Keratinocyte (primary cell): ENCODE data around the gene CSH1. TPM values are rescaled to one million over a fixed set of nuclear protein-coding genes. Genes with fewer than 3 reads are reported as not detected.
A peak's percentile ranks its signal among the peaks of the same experiment; 100 is the strongest.

ENCODE experiments used
- DNase-seq: peaks from one replicate; pipeline ENCODE4 v3.0.0-alpha.2; 2011; ENCODE audit warnings: low read depth, missing footprints, low spot score
- FAIRE-seq: peaks from 2 replicates; lab custom pipeline; 2011; peaks lifted over from hg19 to GRCh38; lab: Jason Lieb, UNC
- H2AFZ ChIP-seq: 2 replicates; pipeline ENCODE4 v1.6.0; 2012; ENCODE audit warnings: low read length, control low read depth, inconsistent platforms; ENCODE audit not compliant: control insufficient read depth
- H3K27ac ChIP-seq: 2 replicates; pipeline ENCODE4 v1.5.1; 2011; ENCODE audit warnings: low read length; ENCODE audit not compliant: control insufficient read depth, insufficient read depth
- H3K27me3 ChIP-seq: 3 replicates; pipeline ENCODE4 v1.6.0; 2011; ENCODE audit warnings: low read length; ENCODE audit not compliant: control insufficient read depth, insufficient read depth; ENCODE audit errors: extremely low read depth
- H3K36me3 ChIP-seq, 2 experiments: 2 replicates in 1 of 2; 3 replicates in 1 of 2; pipeline ENCODE4 v1.5.1; 2011; ENCODE audit warnings: low read length in 2 of 2, mild to moderate bottlenecking in 1 of 2; ENCODE audit not compliant: control insufficient read depth in 2 of 2, insufficient read depth in 2 of 2; ENCODE audit errors: extremely low read depth in 1 of 2
- H3K4me1 ChIP-seq: 3 replicates; pipeline ENCODE4 v1.5.1; 2011; ENCODE audit warnings: low read length; ENCODE audit not compliant: control insufficient read depth, insufficient read depth; ENCODE audit errors: extremely low read depth
- H3K4me2 ChIP-seq: 3 replicates; pipeline ENCODE4 v1.6.0; 2011; ENCODE audit warnings: low read depth, low read length; ENCODE audit not compliant: control insufficient read depth, insufficient read depth; ENCODE audit errors: extremely low read depth
- H3K4me3 ChIP-seq, 3 experiments: fragments of 200-600 bp in 1 of 3; sonication (generic) in 1 of 3; 2 replicates in 2 of 3; 3 replicates in 1 of 3; pipeline ENCODE4 v1.5.1; 2011 to 2016; ENCODE audit warnings: low read length in 3 of 3, mild to moderate bottlenecking in 3 of 3, control low read depth in 2 of 3, inconsistent platforms in 1 of 3, low read depth in 1 of 3, mixed read lengths in 1 of 3, mixed run types in 1 of 3, moderate library complexity in 1 of 3; ENCODE audit not compliant: control insufficient read depth in 2 of 3, insufficient read depth in 2 of 3; ENCODE audit errors: extremely low read depth in 1 of 3
- H3K79me2 ChIP-seq: 2 replicates; pipeline ENCODE4 v1.6.0; 2012; ENCODE audit warnings: low read length; ENCODE audit not compliant: control insufficient read depth, insufficient read depth
- H3K9ac ChIP-seq: 3 replicates; pipeline ENCODE4 v1.6.0; 2011; ENCODE audit warnings: low read length; ENCODE audit not compliant: control insufficient read depth, insufficient read depth; ENCODE audit errors: extremely low read depth
- H3K9me1 ChIP-seq: 3 replicates; pipeline ENCODE4 v1.6.0; 2011; ENCODE audit warnings: low read length; ENCODE audit not compliant: control insufficient read depth, insufficient read depth; ENCODE audit errors: extremely low read depth
- H3K9me3 ChIP-seq: 2 replicates; pipeline ENCODE4 v1.5.1; 2012; ENCODE audit warnings: low read depth, low read length; ENCODE audit not compliant: control insufficient read depth
- H4K20me1 ChIP-seq: 3 replicates; pipeline ENCODE4 v1.6.0; 2011; ENCODE audit warnings: low read length; ENCODE audit not compliant: control insufficient read depth, insufficient read depth; ENCODE audit errors: extremely low read depth
- CTCF ChIP-seq, 3 experiments: IDR thresholded peaks in 1 of 3; conservative IDR thresholded peaks in 1 of 3; optimal IDR thresholded peaks in 1 of 3; 2 replicates in 2 of 3; 3 replicates in 1 of 3; pipeline versions ENCODE3 to v1.5.1; 2011; ENCODE audit warnings: low read length in 3 of 3, mild to moderate bottlenecking in 3 of 3, moderate library complexity in 2 of 3, control low read depth in 1 of 3, inconsistent platforms in 1 of 3; ENCODE audit not compliant: insufficient read depth in 2 of 3; ENCODE audit errors: extremely low read depth in 1 of 3
- EZH2 ChIP-seq: IDR thresholded peaks from one replicate; pipeline ENCODE4 v1.6.1; 2012; ENCODE audit warnings: inconsistent platforms, mild to moderate bottlenecking, low read length, moderate library complexity
- dilution Hi-C: fragments of 300-500 bp; cut with MboI; formaldehyde crosslinking; loops from one replicate; pipeline ENCODE4 v1.7.0; 2020; ENCODE audit warnings: low sequenced_read_pairs; ENCODE audit not compliant: extremely low pct_ligation_motif_present
- polyA plus RNA-seq, 5 experiments: library from polyadenylated mRNA; depleted of rRNA in 3 of 5; stranded (reverse) in 3 of 5; stranded (forward) in 1 of 5; unstranded in 1 of 5; fragments of >200 nt; gene quantifications; 1 replicate in 1 of 5; 2 replicates in 3 of 5; 3 replicates in 1 of 5; pipeline versions ENCODE4 v1.2.1 to v1.2.3, GENCODE V29; 2011 to 2012; ENCODE audit warnings: missing spikeins in 2 of 5, low read depth in 1 of 5, low replicate concordance in 1 of 5

CSH1 gene
- polyA plus RNA-seq, 1 donor (not counting 4 experiments of a cell fraction or from before 2014, with no cell fraction given), result not detected

- Histone ChIP-seq H3K4me1 (no peaks in the 10 kb centered on the region), H3K79me2 (no peaks in the 10 kb centered on the region), H3K4me2 (no peak overlapping the region), H3K27me3 (peaks cover 7% of the 10 kb centered on the region), H3K36me3 (no peaks in the 10 kb centered on the region), H3K9ac (no peak overlapping the region), H3K27ac (no peak overlapping the region), H3K4me3 (no peak overlapping the region), H3K9me3 (no peaks in the 10 kb centered on the region), H4K20me1 (no peaks in the 10 kb centered on the region), H3K9me1 (no peaks in the 10 kb centered on the region), H2AFZ (no peak overlapping the region)
- DNase-seq, result no peak
- FAIRE-seq, result no peak
- dilution Hi-C loops, result no loop called here
- TF ChIP-seq EZH2 (no peak), CTCF (optimal IDR thresholded peaks at IDR 0.05 in 1 of 3, IDR thresholded peaks at IDR 0.05 in 1 of 3, conservative IDR thresholded peaks at IDR 0.05 in 1 of 3; ENCODE audit: extremely low read depth in 1 of 3, insufficient read depth in 2 of 3, low read length in 3 of 3) (no peak)
Measured at GRCh38 chr17:63944736-63945499, 48.5 kb upstream of the CSH1 start.

- H3K4me1 ChIP-seq, result no peaks in the 10 kb centered on the region
- H3K4me2 ChIP-seq, result no peak overlapping the region
- dilution Hi-C loops, result no loop called here
- H3K27ac ChIP-seq, result no peak overlapping the region
- H3K79me2 ChIP-seq, result no peaks in the 10 kb centered on the region
- no peak for DNase-seq
- no peak for FAIRE-seq
- H3K4me3 ChIP-seq, result no peak overlapping the region
- no peaks in the 10 kb centered on the region for H3K36me3 ChIP-seq
- peak in 1 of 3 experiments; percentile 12 for TF ChIP-seq CTCF (optimal IDR thresholded peaks at IDR 0.05 in 1 of 3, IDR thresholded peaks at IDR 0.05 in 1 of 3, conservative IDR thresholded peaks at IDR 0.05 in 1 of 3; ENCODE audit: extremely low read depth in 1 of 3, insufficient read depth in 2 of 3, low read length in 3 of 3)
- TF ChIP-seq EZH2, result no peak
- H2AFZ ChIP-seq, result no peak overlapping the region
- no peak overlapping the region for H3K9ac ChIP-seq
- no peaks in the 10 kb centered on the region for H3K9me1 ChIP-seq
- H3K27me3 ChIP-seq, result peaks cover 7% of the 10 kb centered on the region
- H4K20me1 ChIP-seq, result no peaks in the 10 kb centered on the region
- H3K9me3 ChIP-seq, result no peaks in the 10 kb centered on the region
Measured at GRCh38 chr17:63943745-63944144, 47.4 kb upstream of the CSH1 start.
